OCI-LY7 (cell line): ENCODE data around the gene RTEL1. TPM values are rescaled to one million over a fixed set of nuclear protein-coding genes. Genes with fewer than 3 reads are reported as not detected.

ENCODE experiments used
- BruUV-seq: library from RNA; stranded (reverse); fragments of 400-500 nt; replicated peaks from 2 replicates; lab custom pipeline; 2021; lab: Mats Ljungman, UMichigan
- CTCF ChIA-PET: fragments of 300-600 bp; sonication (Branson Sonifier 250); formaldehyde crosslinking; loops from one replicate; lab custom pipeline; 2022; ENCODE audit warnings: antibody characterized with exemption; ENCODE audit not compliant: unreplicated experiment; lab: Charles Lee
- POLR2A ChIA-PET: fragments of 300-600 bp; sonication (Branson Sonifier 250); formaldehyde crosslinking; loops from one replicate; lab custom pipeline; 2022; ENCODE audit warnings: antibody characterized with exemption; lab: Charles Lee
- DNase-seq: peaks from one replicate; pipeline ENCODE4 v3.0.0-alpha.2; 2015; ENCODE audit warnings: low spot score
- H2AFZ ChIP-seq: fragments of 200-600 bp; sonication (generic), shearing (Covaris generic); 2 replicates; pipeline ENCODE4 v1.6.1; 2014; ENCODE audit warnings: mild to moderate bottlenecking, antibody characterized with exemption, low read length, moderate library complexity
- H3K27ac ChIP-seq: fragments of 200-600 bp; sonication (generic); 2 replicates; pipeline ENCODE4 v1.5.1; 2014; ENCODE audit warnings: mixed run types, low read depth, mild to moderate bottlenecking, moderate library complexity, low read length, inconsistent platforms; ENCODE audit not compliant: poor library complexity, severe bottlenecking
- H3K36me3 ChIP-seq: fragments of 200-600 bp; sonication (generic); 2 replicates; pipeline ENCODE4 v1.6.1; 2014; ENCODE audit warnings: mild to moderate bottlenecking, antibody characterized with exemption, low read length, moderate library complexity, mixed read lengths; ENCODE audit not compliant: insufficient read depth
- H3K4me1 ChIP-seq: fragments of 200-600 bp; sonication (generic); 2 replicates; pipeline ENCODE4 v1.5.1; 2014; ENCODE audit warnings: mild to moderate bottlenecking, low read length; ENCODE audit not compliant: insufficient read depth, poor library complexity, severe bottlenecking
- H3K4me2 ChIP-seq: fragments of 200-600 bp; sonication (generic); 2 replicates; pipeline ENCODE4 v1.6.1; 2014; ENCODE audit warnings: mild to moderate bottlenecking, low read length
- H3K4me3 ChIP-seq: fragments of 200-600 bp; sonication (generic); 2 replicates; pipeline ENCODE4 v1.5.1; 2014; ENCODE audit warnings: mild to moderate bottlenecking, low read depth, low read length; ENCODE audit not compliant: poor library complexity, severe bottlenecking
- H3K79me2 ChIP-seq: fragments of 200-600 bp; sonication (generic); 2 replicates; pipeline ENCODE4 v1.6.1; 2016; ENCODE audit warnings: low read depth, mild to moderate bottlenecking, low read length, moderate library complexity, mixed read lengths; ENCODE audit not compliant: insufficient read depth
- H3K9me2 ChIP-seq: fragments of 200-600 bp; sonication (generic); 2 replicates; pipeline ENCODE4 v1.6.1; 2016; ENCODE audit warnings: mild to moderate bottlenecking, low read length, mixed read lengths; ENCODE audit not compliant: insufficient read depth
- H3K9me3 ChIP-seq: fragments of 200-600 bp; sonication (generic); 2 replicates; pipeline ENCODE4 v1.6.1; 2014; ENCODE audit warnings: mild to moderate bottlenecking, mixed run types, low read length, mixed read lengths
- H4K20me1 ChIP-seq: fragments of 200-600 bp; sonication (generic); 2 replicates; pipeline ENCODE4 v1.6.1; 2014; ENCODE audit warnings: mild to moderate bottlenecking, antibody characterized with exemption, low read length, moderate library complexity, mixed read lengths; ENCODE audit not compliant: insufficient read depth
- CTCF ChIP-seq: fragments of 200-600 bp; sonication (generic); conservative IDR thresholded peaks from 2 replicates; pipeline ENCODE4 v1.5.1; 2014; ENCODE audit warnings: mild to moderate bottlenecking, antibody characterized with exemption, low read length, moderate library complexity, mixed read lengths
- EZH2phosphoT487 ChIP-seq: fragments of 200-600 bp; sonication (generic); IDR thresholded peaks from 2 replicates; pipeline ENCODE4 v1.6.1; 2018; ENCODE audit warnings: low read depth, borderline replicate concordance, mild to moderate bottlenecking, mixed run types, antibody characterized with exemption, low read length, moderate library complexity, mixed read lengths
- intact Hi-C: fragments of 100-400 bp; cut with micrococcal nuclease; formaldehyde crosslinking; loops from one replicate; pipeline ENCODE4 v1.10.0; 2022; ENCODE audit not compliant: unreplicated experiment
- total RNA-seq, 2 experiments: library from RNA; depleted of rRNA in 1 of 2; stranded (reverse); fragments of >200 nt in 1 of 2; shearing (Covaris generic) in 1 of 2; gene quantifications; 2 replicates each; pipeline ENCODE4 v1.2.3, GENCODE V29; 2014 to 2022

Gene RTEL1
- total RNA-seq, 2 experiments from 2014 or later, result 22.5 to 47.2 TPM

DNA sequence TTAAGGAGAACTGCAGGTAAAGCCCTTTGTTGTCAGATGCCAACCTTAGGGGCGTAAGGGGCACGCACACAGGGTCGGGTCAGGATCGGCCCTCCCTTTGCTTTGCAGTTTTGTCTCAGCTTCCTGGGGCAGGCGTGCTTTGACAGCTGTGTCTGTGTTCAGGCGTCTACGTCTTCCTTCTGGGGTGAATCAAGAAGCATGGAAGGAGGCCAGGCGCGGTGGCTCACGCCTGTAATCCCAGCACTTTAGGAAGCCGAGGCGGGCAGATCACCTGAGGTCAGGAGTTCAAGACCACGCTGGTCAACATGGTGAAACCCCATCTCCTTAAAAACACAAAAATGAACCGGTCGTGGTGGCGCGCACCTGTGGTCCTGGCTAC lies 51.0 kb downstream of the RTEL1 start:
- Histone ChIP-seq H4K20me1 (peaks cover 8% of the 10 kb centered on the region; the same call in 1 of the 2 replicates), H3K27ac (peak overlapping the region; percentile 23), H3K4me1 (peaks cover 31% of the 10 kb centered on the region)

GRCh38 chr20:63711085-63711645 lies 53.1 kb downstream of the RTEL1 start:
- peak overlapping the region; percentile 13 for H3K4me3 ChIP-seq
- peaks cover 80% of the 10 kb centered on the region for H3K36me3 ChIP-seq
- peaks cover 93% of the 10 kb centered on the region for H3K79me2 ChIP-seq
- H2AFZ ChIP-seq, result no peak overlapping the region
- BruUV-seq, result no TSS peak
- H3K4me1 ChIP-seq, result peaks cover 27% of the 10 kb centered on the region
- peak overlapping the region; percentile 19; the same call in 1 of the 2 replicates for H3K4me2 ChIP-seq
- peaks cover 4% of the 10 kb centered on the region; the same call in 1 of the 2 replicates for H4K20me1 ChIP-seq
- POLR2A ChIA-PET, result interaction anchor here (1.3 to 1.9 kb wide), 2 partner anchors 8 to 10 kb away, joined by 4 to 5 read pairs; no protein-coding TSS in a partner anchor
- H3K9me3 ChIP-seq, result peaks cover 28% of the 10 kb centered on the region
- no peaks in the 10 kb centered on the region for H3K9me2 ChIP-seq
- TF ChIP-seq CTCF (no peak), EZH2phosphoT487 (no peak)
- H3K27ac ChIP-seq, result no peak overlapping the region
- CTCF ChIA-PET, result no interaction called here
- no peak for DNase-seq
- intact Hi-C loops, result no loop called here

More for the DNA sequence above, 51.0 kb downstream of the RTEL1 start:
- DNase-seq, result no peak
- H3K9me3 ChIP-seq, result peaks cover 12% of the 10 kb centered on the region
- peak overlapping the region; percentile 76 for H3K4me2 ChIP-seq
- TF ChIP-seq CTCF (no peak), EZH2phosphoT487 (no peak)
- CTCF ChIA-PET, result no interaction called here
- peak overlapping the region; percentile 97 for H3K4me3 ChIP-seq
- peaks cover 80% of the 10 kb centered on the region for H3K36me3 ChIP-seq
- H3K79me2 ChIP-seq, result peaks cover 82% of the 10 kb centered on the region
- BruUV-seq, result no TSS peak
- intact Hi-C loops, result loop anchor here (5.0 kb wide), 1 partner anchor 78 kb away; no protein-coding TSS in a partner anchor
- no peaks in the 10 kb centered on the region for H3K9me2 ChIP-seq
- no peak overlapping the region for H2AFZ ChIP-seq
- POLR2A ChIA-PET, result no interaction called here

GRCh38 chr20:63712191-63712590 lies 54.1 kb downstream of the RTEL1 start:
- DNase-seq, result no peak
- Histone ChIP-seq H3K9me2 (no peaks in the 10 kb centered on the region), H3K4me1 (peaks cover 22% of the 10 kb centered on the region), H4K20me1 (no peaks in the 10 kb centered on the region), H3K9me3 (peaks cover 28% of the 10 kb centered on the region), H3K27ac (no peak overlapping the region), H2AFZ (no peak overlapping the region), H3K4me2 (no peak overlapping the region), H3K79me2 (peaks cover 93% of the 10 kb centered on the region), H3K4me3 (no peak overlapping the region), H3K36me3 (peaks cover 85% of the 10 kb centered on the region)
- TF ChIP-seq EZH2phosphoT487, result no peak
- TF ChIP-seq CTCF, result no peak
- BruUV-seq, result TSS peak; percentile 52
- ChIA-PET CTCF (no interaction called here), POLR2A (no interaction called here)
- intact Hi-C loops, result no loop called here
